ENCODE data around the gene SREBF1.
A peak's percentile ranks its signal among the peaks of the same experiment; 100 is the strongest.

DNA sequence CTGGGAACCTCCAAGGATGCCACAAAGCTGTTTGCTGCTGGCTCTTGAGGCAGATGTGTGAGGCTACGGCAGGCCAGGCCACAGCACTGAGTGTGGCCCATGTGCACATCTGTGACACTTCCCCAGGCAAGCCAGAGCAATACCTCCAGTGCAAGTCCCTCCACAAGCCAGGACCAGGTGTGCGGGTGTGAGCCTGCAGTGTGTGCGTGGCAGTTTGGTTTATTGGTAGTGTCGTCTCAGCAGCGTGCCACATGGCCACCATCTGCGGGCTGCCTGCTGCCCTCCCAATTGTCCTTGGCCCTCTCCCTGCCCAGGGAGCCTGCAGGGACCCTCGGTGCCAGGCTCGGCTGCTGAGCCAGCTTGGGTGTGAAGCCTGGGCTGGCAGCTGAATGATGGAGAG, 9.9 kb upstream of the SREBF1 start:
- TF ChIP-seq, protein P1, sequence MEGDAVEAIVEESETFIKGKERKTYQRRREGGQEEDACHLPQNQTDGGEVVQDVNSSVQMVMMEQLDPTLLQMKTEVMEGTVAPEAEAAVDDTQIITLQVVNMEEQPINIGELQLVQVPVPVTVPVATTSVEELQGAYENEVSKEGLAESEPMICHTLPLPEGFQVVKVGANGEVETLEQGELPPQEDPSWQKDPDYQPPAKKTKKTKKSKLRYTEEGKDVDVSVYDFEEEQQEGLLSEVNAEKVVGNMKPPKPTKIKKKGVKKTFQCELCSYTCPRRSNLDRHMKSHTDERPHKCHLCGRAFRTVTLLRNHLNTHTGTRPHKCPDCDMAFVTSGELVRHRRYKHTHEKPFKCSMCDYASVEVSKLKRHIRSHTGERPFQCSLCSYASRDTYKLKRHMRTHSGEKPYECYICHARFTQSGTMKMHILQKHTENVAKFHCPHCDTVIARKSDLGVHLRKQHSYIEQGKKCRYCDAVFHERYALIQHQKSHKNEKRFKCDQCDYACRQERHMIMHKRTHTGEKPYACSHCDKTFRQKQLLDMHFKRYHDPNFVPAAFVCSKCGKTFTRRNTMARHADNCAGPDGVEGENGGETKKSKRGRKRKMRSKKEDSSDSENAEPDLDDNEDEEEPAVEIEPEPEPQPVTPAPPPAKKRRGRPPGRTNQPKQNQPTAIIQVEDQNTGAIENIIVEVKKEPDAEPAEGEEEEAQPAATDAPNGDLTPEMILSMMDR (IDR thresholded peaks at IDR 0.05) = no peak
- TF ChIP-seq EP300 (IDR thresholded peaks at IDR 0.05; ENCODE audit: borderline replicate concordance in 1 of 2, low read depth in 1 of 2, low read length in 1 of 2) (peak in 1 of 2 experiments; percentile 61; a peak in 1 of 4 replicates), REST (IDR thresholded peaks at IDR 0.05; ENCODE audit: low read depth, low read length) (no peak), POLR2AphosphoS5 (IDR thresholded peaks at IDR 0.05; ENCODE audit: low read depth, low read length) (no peak), EZH2phosphoT487 (IDR thresholded peaks at IDR 0.05; ENCODE audit: borderline replicate concordance, low read depth) (no peak), RFX5 (IDR thresholded peaks at IDR 0.05; ENCODE audit: low read length) (no peak), MAX (IDR thresholded peaks at IDR 0.05; ENCODE audit: low read depth) (no peak), FOXJ3 (CRISPR knock-in tag; IDR thresholded peaks at IDR 0.05) (no peak; the same call in 1 of the 2 replicates), YY1 (IDR thresholded peaks at IDR 0.05; ENCODE audit: low read depth) (no peak), SIN3A (IDR thresholded peaks at IDR 0.05; ENCODE audit: borderline replicate concordance, low read depth, low read length) (no peak), RAD21 (IDR thresholded peaks at IDR 0.05; ENCODE audit: low read length) (no peak), GATA2 (CRISPR knock-in tag; IDR thresholded peaks at IDR 0.05) (no peak), CHD2 (IDR thresholded peaks at IDR 0.05; ENCODE audit: low read length, partially characterized antibody) (no peak)
